ENCODE results near the gene OR5AK2. TPM values are rescaled to one million over a fixed set of nuclear protein-coding genes. Genes with fewer than 3 reads are reported as not detected.

OR5AK2 gene
- total and polyA plus RNA-seq, 8 donors, result 0.55 TPM; not detected in 7

DNA sequence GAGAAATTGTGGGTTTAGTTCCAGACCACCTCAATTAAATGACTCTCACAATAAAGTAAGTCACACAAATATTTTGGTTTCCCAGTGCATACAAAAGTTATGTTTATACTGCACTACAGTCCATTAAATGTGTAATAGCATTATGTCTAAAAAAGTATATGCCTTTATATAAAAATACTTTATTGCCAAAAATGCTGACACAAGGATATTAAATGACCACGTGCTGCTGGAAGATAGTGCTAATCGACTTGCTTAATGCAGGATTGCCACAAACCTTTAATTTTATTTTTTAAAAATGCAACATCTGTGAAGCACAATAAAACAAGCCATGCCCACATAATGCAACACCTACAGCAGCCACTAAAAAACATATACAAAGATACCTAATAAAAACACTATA, 27.0 kb downstream of the OR5AK2 start:
- Histone ChIP-seq H3K27me3 (no peaks in the 10 kb centered on the region), H3K27ac (no peak overlapping the region), H3K4me3 (no peak overlapping the region), H3K4me1 (no peaks in the 10 kb centered on the region), H3K9me3 (no peaks in the 10 kb centered on the region), H3K36me3 (no peaks in the 10 kb centered on the region)
- DNase-seq, result no peak
- WGBS, 5 donors, result 59 to 76% (median 69%) methylated on average over 2 of the region's 2 CpGs
- TF ChIP-seq POLR2AphosphoS5 (IDR thresholded peaks at IDR 0.05), result no peak
- intact Hi-C loops (cut with DNase I; ENCODE audit: low total_unique reads), result no loop called here

GRCh38 chr11:57031556-57031955, 42.8 kb downstream of the OR5AK2 start:
- peak in 1 of 2 donors; percentile 4 for DNase-seq
- Histone ChIP-seq H3K36me3 (no peaks in the 10 kb centered on the region), H3K4me1 (no peaks in the 10 kb centered on the region), H3K27me3 (no peaks in the 10 kb centered on the region), H3K9me3 (no peaks in the 10 kb centered on the region), H3K27ac (no peak overlapping the region), H3K4me3 (no peak overlapping the region)
- WGBS, 5 donors, result 61 to 73% (median 70%) methylated on average over 2 of the region's 2 CpGs
- intact Hi-C loops (cut with DNase I; ENCODE audit: low total_unique reads), result no loop called here
- TF ChIP-seq, protein P1, sequence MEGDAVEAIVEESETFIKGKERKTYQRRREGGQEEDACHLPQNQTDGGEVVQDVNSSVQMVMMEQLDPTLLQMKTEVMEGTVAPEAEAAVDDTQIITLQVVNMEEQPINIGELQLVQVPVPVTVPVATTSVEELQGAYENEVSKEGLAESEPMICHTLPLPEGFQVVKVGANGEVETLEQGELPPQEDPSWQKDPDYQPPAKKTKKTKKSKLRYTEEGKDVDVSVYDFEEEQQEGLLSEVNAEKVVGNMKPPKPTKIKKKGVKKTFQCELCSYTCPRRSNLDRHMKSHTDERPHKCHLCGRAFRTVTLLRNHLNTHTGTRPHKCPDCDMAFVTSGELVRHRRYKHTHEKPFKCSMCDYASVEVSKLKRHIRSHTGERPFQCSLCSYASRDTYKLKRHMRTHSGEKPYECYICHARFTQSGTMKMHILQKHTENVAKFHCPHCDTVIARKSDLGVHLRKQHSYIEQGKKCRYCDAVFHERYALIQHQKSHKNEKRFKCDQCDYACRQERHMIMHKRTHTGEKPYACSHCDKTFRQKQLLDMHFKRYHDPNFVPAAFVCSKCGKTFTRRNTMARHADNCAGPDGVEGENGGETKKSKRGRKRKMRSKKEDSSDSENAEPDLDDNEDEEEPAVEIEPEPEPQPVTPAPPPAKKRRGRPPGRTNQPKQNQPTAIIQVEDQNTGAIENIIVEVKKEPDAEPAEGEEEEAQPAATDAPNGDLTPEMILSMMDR (IDR thresholded peaks at IDR 0.05), result no peak
- TF ChIP-seq POLR2A (IDR thresholded peaks at IDR 0.05), result no peak

Other genes starting within 250 kb of the OR5AK2 start
- not detected for gene OR9G4, start 240.2 kb upstream of the OR5AK2 start, total RNA-seq
- gene OR9G4, start 240.2 kb upstream of the OR5AK2 start, polyA plus RNA-seq, result not detected
- gene LRRC55, start 193.0 kb downstream of the OR5AK2 start, total RNA-seq, result under 1 TPM in 1 of 5 donors, not detected in 4; 0.73 TPM
- gene LRRC55, start 193.0 kb downstream of the OR5AK2 start, polyA plus RNA-seq, result under 1 TPM in 1 of 3 donors, not detected in 2; 0.08 TPM
- gene APLNR, start 248.3 kb downstream of the OR5AK2 start, total RNA-seq, result 10 to 100 TPM in 1 of 5 donors, 1 to 10 TPM in 2, not detected in 2; 2.3 to 12.1 (median 5.1) TPM
- gene APLNR, start 248.3 kb downstream of the OR5AK2 start, polyA plus RNA-seq, result 1 to 10 TPM in 1 of 3 donors, under 1 TPM in 2; 0.43 to 1.1 (median 1.00) TPM

All from stomach (tissue), 9 donors.